K562 (cell line): ENCODE measurements around the gene NYAP1. TPM values are rescaled to one million over a fixed set of nuclear protein-coding genes. Genes with fewer than 3 reads are reported as not detected.

Experiments
- ATF6 ChIP-seq: sonication (generic); formaldehyde crosslinking; IDR thresholded peaks from 2 replicates; pipeline ENCODE4 v1.4.0; 2020; ENCODE audit warnings: mild to moderate bottlenecking, missing genetic modification reagents
- CREB5 ChIP-seq: fragments of 250-450 bp; sonication (Bioruptor Pico); IDR thresholded peaks from 2 replicates; pipeline ENCODE4 v1.5.0; 2020; ENCODE audit warnings: mild to moderate bottlenecking
- CREBBP ChIP-seq: IDR thresholded peaks from one replicate; pipeline ENCODE4 v1.6.1; 2012; ENCODE audit warnings: low read depth, mild to moderate bottlenecking, control low read depth, inconsistent platforms, low read length
- CTBP1 ChIP-seq: fragments of 450-650 bp; IDR thresholded peaks from 2 replicates; pipeline ENCODE4 v1.6.1; 2016; ENCODE audit warnings: borderline replicate concordance
- DLX4 ChIP-seq: fragments of 250-450 bp; sonication (Bioruptor Pico); IDR thresholded peaks from 2 replicates; pipeline ENCODE4 v1.6.1; 2021; ENCODE audit warnings: mild to moderate bottlenecking
- GTF2F1 ChIP-seq: IDR thresholded peaks from 2 replicates; pipeline ENCODE4 v1.6.1; 2011; ENCODE audit warnings: low read depth, low read length, improper control_type of control experiment
- HMGXB4 ChIP-seq: sonication (generic); formaldehyde crosslinking; IDR thresholded peaks from 2 replicates; pipeline ENCODE4 v1.8.1; 2023; ENCODE audit warnings: mild to moderate bottlenecking, missing genetic modification reagents
- IRF1 ChIP-seq: sonication (generic); formaldehyde crosslinking; IDR thresholded peaks from 2 replicates; pipeline ENCODE4 v1.8.0; 2022; ENCODE audit warnings: missing genetic modification reagents, mild to moderate bottlenecking, borderline replicate concordance
- MXI1 ChIP-seq: IDR thresholded peaks from 2 replicates; pipeline ENCODE4 v1.6.1; 2011; ENCODE audit warnings: low read depth, mild to moderate bottlenecking, improper control_type of control experiment, low read length
- PRDM10 ChIP-seq: fragments of 450-650 bp; IDR thresholded peaks from 2 replicates; pipeline ENCODE4 v1.6.1; 2018; ENCODE audit not compliant: partially characterized antibody
- ZNF277 ChIP-seq: fragments of 250-450 bp; sonication (Bioruptor Pico); IDR thresholded peaks from 2 replicates; pipeline ENCODE4 v1.8.0; 2022; ENCODE audit warnings: inconsistent platforms, mild to moderate bottlenecking, moderate library complexity, borderline replicate concordance
- ZNF408 ChIP-seq: fragments of 250-450 bp; sonication (Bioruptor Pico); IDR thresholded peaks from 2 replicates; pipeline ENCODE4 v1.4.0; 2020; ENCODE audit warnings: low read depth, mild to moderate bottlenecking, moderate library complexity
- ZNF586 ChIP-seq: fragments of 450-650 bp; formaldehyde crosslinking; conservative IDR thresholded peaks from 2 replicates; pipeline ENCODE4 v1.4.0; 2020; ENCODE audit warnings: mild to moderate bottlenecking, moderate library complexity
- polyA plus RNA-seq, 8 experiments: library from polyadenylated mRNA; depleted of rRNA in 4 of 8; stranded (reverse) in 5 of 8; unstranded in 3 of 8; fragments of >200 nt; fragmentation: Nextera tagmentation in 2 of 8; fragmentation: Illumina TruSeq in 1 of 8; extraction: Ambion mirVana in 2 of 8; extraction: Trizol in 1 of 8; gene quantifications; 2 replicates each; pipeline versions ENCODE4 v1.2.1 to v1.2.3, GENCODE V29; 2011 to 2014; ENCODE audit warnings: inconsistent platforms in 1 of 8, missing spikeins in 1 of 8
- total RNA-seq, 7 experiments: library from RNA; depleted of rRNA in 6 of 7; stranded (reverse); fragments of >200 nt in 6 of 7; fragmentation: Illumina TruSeq in 2 of 7; extraction: Trizol in 2 of 7; gene quantifications; 2 replicates each; pipeline versions ENCODE4 v1.2.1 to v1.2.3, GENCODE V29; 2011 to 2021; ENCODE audit warnings: low replicate concordance in 1 of 7

NYAP1 gene
- total and polyA plus RNA-seq, 9 of the 15 experiments (the other 6 are each of a cell fraction or from before 2014, with no cell fraction given), result 0.11 to 0.88 (median 0.22) TPM; not detected in 2

GRCh38 chr7:100478958-100479660, 4.6 kb upstream of the NYAP1 start, which contains the start of gene TSC22D4 (continued):
- TF ChIP-seq CREB5 (CRISPR knock-in tag) (no peak), ZNF277 (CRISPR knock-in tag) (no peak), DLX4 (CRISPR knock-in tag) (no peak), ZNF408 (CRISPR knock-in tag) (no peak), HMGXB4 (CRISPR knock-in tag) (no peak), GTF2F1 (no peak), MXI1 (peak; percentile 40; the same call in 1 of the 2 replicates), CTBP1 (peak; percentile 84), PRDM10 (peak; percentile 45), ZNF586 (no peak), CREBBP (no peak), ATF6 (CRISPR knock-in tag) (no peak), IRF1 (CRISPR knock-in tag) (0 out of 2 replicates have a peak, but pooled peaks have one; percentile 25)
